ENCODE results near the gene GDF2. TPM values are rescaled to one million over a fixed set of nuclear protein-coding genes. Genes with fewer than 3 reads are reported as not detected.

Gene GDF2
- total RNA-seq, 4 donors from 2014 or later: not detected

DNA sequence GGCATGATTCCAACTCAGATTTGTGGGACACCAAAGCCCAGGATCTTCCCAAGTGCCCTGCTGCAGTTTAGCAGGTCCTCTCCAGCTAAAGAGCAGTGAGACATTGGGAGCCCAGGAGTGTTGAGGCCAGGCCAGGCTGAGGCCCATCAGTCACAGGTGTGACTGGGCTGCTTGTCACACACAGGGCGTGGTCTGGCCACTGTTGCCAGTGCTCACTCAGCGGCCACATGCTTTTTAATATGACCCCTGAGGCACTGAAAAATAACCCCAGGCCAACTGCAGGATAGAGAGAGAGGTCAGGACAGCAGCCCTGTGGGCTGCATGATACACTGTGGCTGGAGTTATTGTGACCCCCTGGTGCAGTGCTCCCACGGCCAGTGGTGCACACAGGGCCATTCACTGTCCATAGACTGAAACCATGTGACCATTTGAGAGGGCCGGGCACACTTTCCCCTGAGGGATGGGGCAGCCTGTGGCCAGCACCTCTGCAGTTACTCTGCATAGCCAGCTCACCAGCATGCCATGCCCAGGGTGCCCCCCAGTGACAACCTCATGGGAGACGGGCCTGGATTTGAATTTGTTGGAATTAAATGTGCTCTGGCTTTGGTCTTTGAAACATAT is 4.2 kb downstream of the GDF2 start:
- no peak for DNase-seq
- no peak overlapping the region for H3K4me3 ChIP-seq
- no peaks in the 10 kb centered on the region for H3K4me1 ChIP-seq
- no peaks in the 10 kb centered on the region for H3K36me3 ChIP-seq
- TF ChIP-seq, protein P1, sequence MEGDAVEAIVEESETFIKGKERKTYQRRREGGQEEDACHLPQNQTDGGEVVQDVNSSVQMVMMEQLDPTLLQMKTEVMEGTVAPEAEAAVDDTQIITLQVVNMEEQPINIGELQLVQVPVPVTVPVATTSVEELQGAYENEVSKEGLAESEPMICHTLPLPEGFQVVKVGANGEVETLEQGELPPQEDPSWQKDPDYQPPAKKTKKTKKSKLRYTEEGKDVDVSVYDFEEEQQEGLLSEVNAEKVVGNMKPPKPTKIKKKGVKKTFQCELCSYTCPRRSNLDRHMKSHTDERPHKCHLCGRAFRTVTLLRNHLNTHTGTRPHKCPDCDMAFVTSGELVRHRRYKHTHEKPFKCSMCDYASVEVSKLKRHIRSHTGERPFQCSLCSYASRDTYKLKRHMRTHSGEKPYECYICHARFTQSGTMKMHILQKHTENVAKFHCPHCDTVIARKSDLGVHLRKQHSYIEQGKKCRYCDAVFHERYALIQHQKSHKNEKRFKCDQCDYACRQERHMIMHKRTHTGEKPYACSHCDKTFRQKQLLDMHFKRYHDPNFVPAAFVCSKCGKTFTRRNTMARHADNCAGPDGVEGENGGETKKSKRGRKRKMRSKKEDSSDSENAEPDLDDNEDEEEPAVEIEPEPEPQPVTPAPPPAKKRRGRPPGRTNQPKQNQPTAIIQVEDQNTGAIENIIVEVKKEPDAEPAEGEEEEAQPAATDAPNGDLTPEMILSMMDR (IDR thresholded peaks at IDR 0.05 in 4 of 5, conservative IDR thresholded peaks at IDR 0.05 in 1 of 5): no peak
- no peak for TF ChIP-seq POLR2A (IDR thresholded peaks at IDR 0.05)
- H3K9me3 ChIP-seq: no peaks in the 10 kb centered on the region
- no peak overlapping the region for H3K27ac ChIP-seq
- H3K27me3 ChIP-seq: no peaks in the 10 kb centered on the region
- in situ Hi-C loops (cut with MboI; ENCODE audit: low sequenced_read_pairs in 4 of 4): no loop called here
- ATAC-seq: no peak
- intact Hi-C loops (cut with DNase I; ENCODE audit: low total_unique reads): no loop called here

DNA sequence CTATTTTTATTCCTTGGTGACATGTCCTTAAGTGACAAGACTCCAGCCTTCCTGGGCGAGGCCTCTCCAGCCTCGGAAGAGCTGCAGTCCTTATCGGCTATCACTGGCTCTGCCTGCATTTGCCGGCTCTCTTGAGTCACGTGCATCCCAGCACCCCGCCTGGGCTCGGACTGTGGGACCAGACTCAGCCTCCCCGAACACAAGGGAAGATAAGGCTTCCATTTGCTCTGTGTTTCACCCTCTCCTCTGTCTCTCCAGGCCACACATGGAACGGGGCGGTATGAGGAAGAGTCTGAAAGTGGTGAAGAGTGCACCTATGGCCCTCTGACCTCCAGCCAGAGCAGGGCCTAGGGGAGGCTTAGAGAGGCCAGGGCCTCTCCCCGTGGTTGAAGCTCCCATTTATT is 4.7 kb downstream of the GDF2 start:
- intact Hi-C loops (cut with DNase I; ENCODE audit: low total_unique reads) (no loop called here), in situ Hi-C loops (cut with MboI; ENCODE audit: low sequenced_read_pairs in 4 of 4) (no loop called here)
- Histone ChIP-seq H3K36me3 (no peaks in the 10 kb centered on the region), H3K9me3 (no peaks in the 10 kb centered on the region), H3K4me3 (no peak overlapping the region), H3K27ac (no peak overlapping the region), H3K4me1 (no peaks in the 10 kb centered on the region), H3K27me3 (no peaks in the 10 kb centered on the region)
- TF ChIP-seq, protein P1 (IDR thresholded peaks at IDR 0.05 in 4 of 5, conservative IDR thresholded peaks at IDR 0.05 in 1 of 5): no peak
- no peak for TF ChIP-seq POLR2A (IDR thresholded peaks at IDR 0.05)
- DNase-seq: no peak
- ATAC-seq: no peak

DNA sequence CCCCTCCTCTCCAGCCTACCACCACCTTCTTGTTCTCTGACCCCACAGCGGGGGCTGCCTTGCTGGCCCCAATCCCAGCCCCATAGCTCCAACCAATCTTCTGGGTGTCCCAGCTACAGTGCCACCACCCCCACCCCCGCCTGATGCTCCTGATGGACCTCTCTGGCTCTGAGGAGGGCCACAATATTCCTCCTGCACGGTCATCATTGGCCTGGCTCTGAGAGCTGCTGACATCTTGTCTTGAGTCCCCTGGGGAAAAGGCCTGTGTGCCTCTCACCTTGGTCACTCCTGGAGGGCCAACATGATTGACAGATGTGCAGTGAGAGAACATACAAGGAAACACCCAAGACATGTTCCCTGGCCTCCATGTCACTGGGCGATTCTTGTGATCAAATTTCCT is 7.6 kb downstream of the GDF2 start:
- in situ Hi-C loops (cut with MboI; ENCODE audit: low sequenced_read_pairs in 4 of 4): no loop called here
- Histone ChIP-seq H3K27ac (no peak overlapping the region), H3K4me1 (no peaks in the 10 kb centered on the region), H3K4me3 (no peak overlapping the region), H3K27me3 (no peaks in the 10 kb centered on the region), H3K36me3 (no peaks in the 10 kb centered on the region), H3K9me3 (no peaks in the 10 kb centered on the region)
- no peak for DNase-seq
- TF ChIP-seq, protein P1 (IDR thresholded peaks at IDR 0.05 in 4 of 5, conservative IDR thresholded peaks at IDR 0.05 in 1 of 5): no peak
- TF ChIP-seq POLR2A (IDR thresholded peaks at IDR 0.05): no peak
- no peak for ATAC-seq
- intact Hi-C loops (cut with DNase I; ENCODE audit: low total_unique reads): no loop called here

DNA sequence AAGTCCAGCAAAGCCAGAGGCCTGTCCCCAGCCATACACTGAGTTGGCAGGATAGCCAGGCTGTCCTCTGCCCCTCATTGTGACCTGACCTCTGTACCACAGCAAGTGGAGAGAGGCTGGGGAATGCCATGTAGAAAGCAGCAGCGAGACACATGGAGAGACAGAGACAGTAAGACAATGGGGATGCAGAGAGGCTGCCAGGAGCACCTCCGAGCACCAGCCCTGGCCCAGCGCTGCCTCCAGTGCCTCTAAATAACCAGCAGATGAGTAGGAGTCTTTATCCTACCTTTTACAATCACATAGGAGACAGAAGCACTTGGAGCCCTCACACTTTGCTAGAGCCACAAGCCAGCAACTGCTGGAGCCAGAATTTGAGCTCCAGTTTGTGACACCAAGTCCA is 8.1 kb downstream of the GDF2 start:
- H3K27me3 ChIP-seq: no peaks in the 10 kb centered on the region
- no peaks in the 10 kb centered on the region for H3K36me3 ChIP-seq
- H3K4me3 ChIP-seq: no peak overlapping the region
- in situ Hi-C loops (cut with MboI; ENCODE audit: low sequenced_read_pairs in 4 of 4): no loop called here
- no peaks in the 10 kb centered on the region for H3K9me3 ChIP-seq
- TF ChIP-seq POLR2A (IDR thresholded peaks at IDR 0.05): no peak
- TF ChIP-seq, protein P1 (IDR thresholded peaks at IDR 0.05 in 4 of 5, conservative IDR thresholded peaks at IDR 0.05 in 1 of 5): no peak
- H3K4me1 ChIP-seq: no peaks in the 10 kb centered on the region
- intact Hi-C loops (cut with DNase I; ENCODE audit: low total_unique reads): no loop called here
- ATAC-seq: no peak
- no peak overlapping the region for H3K27ac ChIP-seq
- no peak for DNase-seq

DNA sequence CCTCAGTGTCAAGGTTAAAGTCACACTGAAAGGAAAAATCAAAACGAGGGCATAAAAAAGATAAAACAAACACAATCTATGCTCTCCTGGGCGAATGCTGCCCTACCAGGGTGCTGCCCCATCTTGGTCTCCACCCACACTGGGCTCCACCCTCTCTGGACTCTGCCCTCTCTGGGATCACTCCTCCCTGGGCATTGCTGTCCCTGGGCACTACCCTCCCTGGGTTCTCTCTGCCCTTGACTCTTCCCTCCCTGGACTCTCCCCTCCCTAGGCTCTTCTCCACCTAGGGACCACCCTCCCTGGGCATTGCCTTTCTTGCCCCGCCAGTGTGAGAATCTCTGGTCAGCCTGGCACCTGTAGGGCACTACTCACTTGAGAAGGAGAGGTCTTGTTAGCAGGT is 8.6 kb downstream of the GDF2 start:
- Histone ChIP-seq H3K36me3 (no peaks in the 10 kb centered on the region), H3K4me1 (no peaks in the 10 kb centered on the region), H3K9me3 (no peaks in the 10 kb centered on the region), H3K27me3 (no peaks in the 10 kb centered on the region), H3K4me3 (no peak overlapping the region), H3K27ac (no peak overlapping the region)
- intact Hi-C loops (cut with DNase I; ENCODE audit: low total_unique reads): no loop called here
- TF ChIP-seq, protein P1 (IDR thresholded peaks at IDR 0.05 in 4 of 5, conservative IDR thresholded peaks at IDR 0.05 in 1 of 5): no peak
- no peak for TF ChIP-seq POLR2A (IDR thresholded peaks at IDR 0.05)
- ATAC-seq (no peak), DNase-seq (no peak)
- in situ Hi-C loops (cut with MboI; ENCODE audit: low sequenced_read_pairs in 4 of 4): no loop called here
